Left forelimb (tissue), 1 donor: ENCODE measurements around the gene MTARC2.
"Not testable (repeated sequence)": the region's sequence is repeated elsewhere in the genome, so short reads cannot be mapped to it uniquely, and the experiment has no call there.

Experiments used
- DNase-seq: peaks from one replicate; pipeline ENCODE4 v3.0.0-alpha.2; 2018; ENCODE audit warnings: low spot score

Gene MTARC2

GRCh38 chr1:220732621-220733020 lies 15.5 kb upstream of the MTARC2 start:
- no peak for DNase-seq

GRCh38 chr1:220733086-220733601 lies 15.0 kb upstream of the MTARC2 start:
- peak; percentile 80 for DNase-seq

GRCh38 chr1:220734571-220735326 lies 13.4 kb upstream of the MTARC2 start:
- no peak for DNase-seq

GRCh38 chr1:220736283-220736682 lies 11.8 kb upstream of the MTARC2 start:
- not testable (repeated sequence) for DNase-seq

GRCh38 chr1:220741349-220741748 lies 6.8 kb upstream of the MTARC2 start:
- no peak for DNase-seq

GRCh38 chr1:220741825-220742224 lies 6.3 kb upstream of the MTARC2 start:
- DNase-seq, result no peak

- DNase-seq, result no peak
Observed at GRCh38 chr1:220742520-220742919, 5.6 kb upstream of the MTARC2 start.

GRCh38 chr1:220746851-220747250 lies 1.3 kb upstream of the MTARC2 start:
- no peak for DNase-seq

- DNase-seq, result no peak
Observed at GRCh38 chr1:220747437-220748088, 559 bp upstream of the MTARC2 start.

GRCh38 chr1:220748936-220749335 lies 814 bp downstream of the MTARC2 start:
- no peak for DNase-seq

- DNase-seq, result no peak
Observed at GRCh38 chr1:220750131-220750515, 2.0 kb downstream of the MTARC2 start.

GRCh38 chr1:220751111-220751510 lies 3.0 kb downstream of the MTARC2 start:
- DNase-seq, result no peak

GRCh38 chr1:220754212-220754917 lies 6.2 kb downstream of the MTARC2 start:
- no peak for DNase-seq

- no peak for DNase-seq
Observed at GRCh38 chr1:220754918-220755295, 6.8 kb downstream of the MTARC2 start.

GRCh38 chr1:220755309-220755708 lies 7.2 kb downstream of the MTARC2 start:
- peak; percentile 50 for DNase-seq

GRCh38 chr1:220757441-220757840 lies 9.3 kb downstream of the MTARC2 start:
- no peak for DNase-seq

- peak; percentile 31 for DNase-seq
Observed at GRCh38 chr1:220759147-220759546, 11.0 kb downstream of the MTARC2 start.

- DNase-seq, result peak; percentile 17
Observed at GRCh38 chr1:220761688-220762427, 13.7 kb downstream of the MTARC2 start.

GRCh38 chr1:220764757-220765156 lies 16.6 kb downstream of the MTARC2 start:
- DNase-seq, result no peak

- no peak for DNase-seq
Observed at GRCh38 chr1:220767312-220768125, 19.4 kb downstream of the MTARC2 start.

GRCh38 chr1:220768126-220768601 lies 20.0 kb downstream of the MTARC2 start:
- DNase-seq, result no peak
